SU-DHL-6 (cell line): ENCODE data around the gene TBC1D1.

Source experiments
- EZH2phosphoT487 ChIP-seq: fragments of 200-600 bp; sonication (generic), shearing (Covaris generic); conservative IDR thresholded peaks from 2 replicates; pipeline ENCODE4 v1.6.1; 2018; ENCODE audit warnings: mild to moderate bottlenecking, antibody characterized with exemption, low read length, moderate library complexity, mixed read lengths
- TF ChIP-seq, protein P1 (sequence below): fragments of 200-600 bp; sonication (generic); IDR thresholded peaks from one replicate; pipeline ENCODE4 v1.5.1; 2017; ENCODE audit warnings: antibody characterized with exemption, mild to moderate bottlenecking, low read length, moderate library complexity; ENCODE audit not compliant: insufficient read depth, poor library complexity, severe bottlenecking

DNA sequence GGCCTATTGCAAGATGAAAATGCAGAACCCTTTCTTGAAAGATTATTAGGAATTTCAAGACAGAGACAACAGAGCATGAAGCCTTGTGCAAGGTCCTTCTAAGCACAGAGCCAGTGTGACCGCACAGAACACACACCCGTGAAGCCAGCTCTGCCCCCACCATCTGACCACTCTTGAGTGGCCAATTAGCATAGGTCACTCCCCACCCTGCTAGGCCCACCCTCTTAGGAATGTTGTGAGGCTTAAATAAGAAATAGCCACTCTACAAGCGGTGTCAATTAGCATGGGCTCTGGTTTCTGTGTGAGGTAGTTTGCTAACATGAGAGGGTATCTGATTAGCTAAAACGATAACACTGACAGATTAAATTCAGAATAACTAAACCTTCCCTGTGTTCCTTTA is 222.2 kb downstream of the TBC1D1 start:
- TF ChIP-seq, protein P1, sequence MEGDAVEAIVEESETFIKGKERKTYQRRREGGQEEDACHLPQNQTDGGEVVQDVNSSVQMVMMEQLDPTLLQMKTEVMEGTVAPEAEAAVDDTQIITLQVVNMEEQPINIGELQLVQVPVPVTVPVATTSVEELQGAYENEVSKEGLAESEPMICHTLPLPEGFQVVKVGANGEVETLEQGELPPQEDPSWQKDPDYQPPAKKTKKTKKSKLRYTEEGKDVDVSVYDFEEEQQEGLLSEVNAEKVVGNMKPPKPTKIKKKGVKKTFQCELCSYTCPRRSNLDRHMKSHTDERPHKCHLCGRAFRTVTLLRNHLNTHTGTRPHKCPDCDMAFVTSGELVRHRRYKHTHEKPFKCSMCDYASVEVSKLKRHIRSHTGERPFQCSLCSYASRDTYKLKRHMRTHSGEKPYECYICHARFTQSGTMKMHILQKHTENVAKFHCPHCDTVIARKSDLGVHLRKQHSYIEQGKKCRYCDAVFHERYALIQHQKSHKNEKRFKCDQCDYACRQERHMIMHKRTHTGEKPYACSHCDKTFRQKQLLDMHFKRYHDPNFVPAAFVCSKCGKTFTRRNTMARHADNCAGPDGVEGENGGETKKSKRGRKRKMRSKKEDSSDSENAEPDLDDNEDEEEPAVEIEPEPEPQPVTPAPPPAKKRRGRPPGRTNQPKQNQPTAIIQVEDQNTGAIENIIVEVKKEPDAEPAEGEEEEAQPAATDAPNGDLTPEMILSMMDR = no peak
- no peak for TF ChIP-seq EZH2phosphoT487
